ENCODE results near the gene PIP4K2A. TPM values are rescaled to one million over a fixed set of nuclear protein-coding genes. Genes with fewer than 3 reads are reported as not detected.

The PIP4K2A gene
- total and polyA plus RNA-seq, 2 of the 8 experiments (the other 6 are each of a cell fraction or from before 2014, with no cell fraction given), result 19.0 to 60.9 TPM

DNA sequence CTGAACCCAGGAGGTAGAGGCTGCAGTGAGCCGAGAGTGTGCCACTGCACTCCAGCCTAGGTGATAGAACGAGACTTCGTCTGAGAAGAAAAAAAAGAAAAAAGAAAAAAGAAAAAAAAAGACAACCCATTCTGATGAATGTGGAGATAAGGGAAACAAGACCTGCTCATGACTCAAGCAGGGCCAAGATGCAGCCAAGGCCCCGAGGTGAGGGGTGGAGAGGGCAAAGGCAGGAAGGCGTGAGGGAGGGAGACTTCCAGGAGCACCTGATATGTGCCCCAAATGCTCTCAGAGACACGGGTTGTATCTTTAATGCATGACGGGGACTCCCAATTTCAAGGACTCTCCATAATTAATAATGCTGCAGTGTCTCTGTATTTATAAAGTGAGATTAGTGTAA is 134.6 kb downstream of the PIP4K2A start:
- no peak overlapping the region for H2AK5ac ChIP-seq (ENCODE audit: low read depth, low read length)
- TF ChIP-seq, protein P1, sequence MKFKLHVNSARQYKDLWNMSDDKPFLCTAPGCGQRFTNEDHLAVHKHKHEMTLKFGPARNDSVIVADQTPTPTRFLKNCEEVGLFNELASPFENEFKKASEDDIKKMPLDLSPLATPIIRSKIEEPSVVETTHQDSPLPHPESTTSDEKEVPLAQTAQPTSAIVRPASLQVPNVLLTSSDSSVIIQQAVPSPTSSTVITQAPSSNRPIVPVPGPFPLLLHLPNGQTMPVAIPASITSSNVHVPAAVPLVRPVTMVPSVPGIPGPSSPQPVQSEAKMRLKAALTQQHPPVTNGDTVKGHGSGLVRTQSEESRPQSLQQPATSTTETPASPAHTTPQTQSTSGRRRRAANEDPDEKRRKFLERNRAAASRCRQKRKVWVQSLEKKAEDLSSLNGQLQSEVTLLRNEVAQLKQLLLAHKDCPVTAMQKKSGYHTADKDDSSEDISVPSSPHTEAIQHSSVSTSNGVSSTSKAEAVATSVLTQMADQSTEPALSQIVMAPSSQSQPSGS (IDR thresholded peaks at IDR 0.05; ENCODE audit: low read length), result no peak
- no peak for TF ChIP-seq TBP (IDR thresholded peaks at IDR 0.05; ENCODE audit: low read depth, low read length)
- no peak for TF ChIP-seq TAF1 (IDR thresholded peaks at IDR 0.05; ENCODE audit: low read depth, low read length)
- TF ChIP-seq, protein P2, sequence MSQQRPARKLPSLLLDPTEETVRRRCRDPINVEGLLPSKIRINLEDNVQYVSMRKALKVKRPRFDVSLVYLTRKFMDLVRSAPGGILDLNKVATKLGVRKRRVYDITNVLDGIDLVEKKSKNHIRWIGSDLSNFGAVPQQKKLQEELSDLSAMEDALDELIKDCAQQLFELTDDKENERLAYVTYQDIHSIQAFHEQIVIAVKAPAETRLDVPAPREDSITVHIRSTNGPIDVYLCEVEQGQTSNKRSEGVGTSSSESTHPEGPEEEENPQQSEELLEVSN (IDR thresholded peaks at IDR 0.05), result no peak
- TF ChIP-seq TAF7 (optimal IDR thresholded peaks at IDR 0.05; ENCODE audit: borderline replicate concordance, low read depth, low read length), result no peak
- no peak for TF ChIP-seq RBBP5 (IDR thresholded peaks at IDR 0.05; ENCODE audit: borderline replicate concordance, low read depth, low read length)
- no peak for TF ChIP-seq JUND (IDR thresholded peaks at IDR 0.05; ENCODE audit: low read length)
- no peak for TF ChIP-seq SP1 (IDR thresholded peaks at IDR 0.05; ENCODE audit: low read depth, low read length)
- TF ChIP-seq SIN3A (conservative IDR thresholded peaks at IDR 0.05 in 1 of 2, IDR thresholded peaks at IDR 0.05 in 1 of 2; ENCODE audit: low read depth in 1 of 2, low read length in 2 of 2), result no peak
- TF ChIP-seq CBX8 (IDR thresholded peaks at IDR 0.05; ENCODE audit: borderline replicate concordance, low read depth, low read length), result no peak
- TF ChIP-seq ASH2L (IDR thresholded peaks at IDR 0.05; ENCODE audit: low read length), result no peak
- TF ChIP-seq YY1 (IDR thresholded peaks at IDR 0.05; ENCODE audit: low read depth, low read length), result no peak

More for the DNA sequence above, 134.6 kb downstream of the PIP4K2A start:
- FAIRE-seq (no peak), DNase-seq (ENCODE audit: low read depth in 1 of 2, low spot score in 2 of 2) (peak in 1 of 2 experiments; percentile 17)
- Histone ChIP-seq H3K79me2 (ENCODE audit: control insufficient read depth in 1 of 2, insufficient read depth in 2 of 2, low read length in 2 of 2) (no peaks in the 10 kb centered on the region), H3K36me3 (ENCODE audit: control insufficient read depth in 2 of 4, insufficient read depth in 4 of 4, low read length in 3 of 4) (peaks cover 0 to 3% (median 1%) of the 10 kb centered on the region in 4 experiments; a peak in 2 of 8 replicates), H3K9ac (replicated peaks in 1 of 4; ENCODE audit: extremely low read depth in 1 of 4, low read depth in 3 of 4, low read length in 3 of 4) (no peak overlapping the region), H3K56ac (replicated peaks; ENCODE audit: insufficient read length, low read depth, low read length) (no peak overlapping the region), H4K20me1 (replicated peaks in 1 of 2; ENCODE audit: control insufficient read depth in 1 of 2, insufficient read depth in 2 of 2, low read length in 2 of 2) (peaks cover 2% of the 10 kb centered on the region in 2 experiments), H2BK5ac (ENCODE audit: low read depth, low read length) (no peak overlapping the region), H3K79me1 (ENCODE audit: low read depth, low read length) (no peaks in the 10 kb centered on the region; the same call in 1 of the 2 replicates), H3K27ac (ENCODE audit: low read depth, low read length) (no peak overlapping the region), H2AFZ (ENCODE audit: low read length) (no peak overlapping the region), H4K91ac (replicated peaks; ENCODE audit: insufficient read length, low read length) (no peak overlapping the region), H3K4me3 (ENCODE audit: extremely low read depth in 1 of 4, insufficient read depth in 2 of 4, low read depth in 3 of 4, low read length in 4 of 4) (no peak overlapping the region), H2BK15ac (ENCODE audit: low read length) (no peak overlapping the region), H3K27me3 (replicated peaks in 1 of 4; ENCODE audit: control insufficient read depth in 3 of 4, extremely low read depth in 1 of 4, insufficient read depth in 3 of 4, low read length in 3 of 4) (no peaks in the 10 kb centered on the region), H3K4me2 (ENCODE audit: insufficient read depth in 1 of 2, low read depth in 2 of 2, low read length in 2 of 2) (no peak overlapping the region), H4K8ac (ENCODE audit: extremely low read depth, insufficient read depth, low read length) (no peak overlapping the region), H2BK20ac (ENCODE audit: low read length) (no peak overlapping the region), H3K4me1 (replicated peaks in 1 of 4; ENCODE audit: control insufficient read depth in 3 of 4, insufficient read depth in 4 of 4, low read length in 3 of 4) (no peaks in the 10 kb centered on the region), H3K18ac (ENCODE audit: extremely low read depth, low read length) (no peak overlapping the region), H2BK120ac (replicated peaks; ENCODE audit: low read depth, low read length) (no peak overlapping the region), H2BK12ac (ENCODE audit: low read depth, low read length) (no peak overlapping the region), H4K5ac (ENCODE audit: insufficient read length, low read depth, low read length) (no peak overlapping the region), H3K14ac (ENCODE audit: insufficient read length) (no peak overlapping the region), H3K9me3 (ENCODE audit: insufficient read depth in 2 of 2, low read depth in 1 of 2, low read length in 1 of 2) (no peaks in the 10 kb centered on the region), H3K23me2 (ENCODE audit: low read depth, low read length) (no peaks in the 10 kb centered on the region), H3K4ac (replicated peaks; ENCODE audit: insufficient read length, low read depth, low read length) (no peak overlapping the region), H3K23ac (ENCODE audit: insufficient read length) (no peak overlapping the region)
- POLR2A ChIA-PET (ENCODE audit: partially characterized antibody), result no interaction called here
- 78% methylated on average over 7 of the region's 7 CpGs; no CpG with 5 or more reads in 1 of the 2 experiments for WGBS, 2 experiments (ENCODE audit: extremely low coverage in 1 of 2, insufficient coverage in 1 of 2, insufficient read length in 1 of 2, insufficient replicate concordance in 2 of 2, low coverage in 1 of 2, low lambda C conversion rate in 2 of 2, missing lambda C conversion rate in 1 of 2)
- CTCF ChIA-PET (ENCODE audit: partially characterized antibody), result no interaction called here

Data from H1 (cell line).